Fibroblast of lung (primary cell): ENCODE measurements around the gene BMP7.

Source experiments
- EZH2 ChIP-seq: IDR thresholded peaks from 2 replicates; pipeline ENCODE4 v1.5.1; 2012; ENCODE audit warnings: low read length, control low read depth, mild to moderate bottlenecking; ENCODE audit errors: missing control alignments
- TF ChIP-seq, protein P1 (sequence below), 2 donors: IDR thresholded peaks in 1 of 2; conservative IDR thresholded peaks in 1 of 2; 1 replicate in 1 of 2; 2 replicates in 1 of 2; pipeline ENCODE4 v1.5.1; 2011 to 2012; ENCODE audit warnings: low read length in 2 of 2, control low read depth in 1 of 2, inconsistent platforms in 1 of 2, low read depth in 1 of 2, mild to moderate bottlenecking in 1 of 2

DNA sequence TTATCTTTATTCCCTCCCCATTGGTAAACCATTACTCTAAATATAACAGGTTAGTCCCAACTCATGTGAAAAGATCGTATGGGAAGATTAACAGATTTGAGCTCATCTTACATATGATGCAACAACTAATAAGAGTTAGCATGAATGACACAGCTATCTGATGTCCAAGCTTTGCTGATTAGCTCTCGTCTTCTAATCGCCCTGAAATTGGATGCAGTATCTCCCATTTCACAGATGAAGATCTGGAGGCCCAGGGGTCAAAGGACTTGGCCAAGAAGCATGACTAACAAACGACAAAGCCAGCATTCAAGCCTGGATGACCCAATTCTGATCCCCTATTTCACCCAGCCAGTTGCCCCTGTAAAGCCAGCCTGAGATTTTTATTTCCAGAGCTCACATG, 8.4 kb upstream of the BMP7 start:
- TF ChIP-seq, protein P1, sequence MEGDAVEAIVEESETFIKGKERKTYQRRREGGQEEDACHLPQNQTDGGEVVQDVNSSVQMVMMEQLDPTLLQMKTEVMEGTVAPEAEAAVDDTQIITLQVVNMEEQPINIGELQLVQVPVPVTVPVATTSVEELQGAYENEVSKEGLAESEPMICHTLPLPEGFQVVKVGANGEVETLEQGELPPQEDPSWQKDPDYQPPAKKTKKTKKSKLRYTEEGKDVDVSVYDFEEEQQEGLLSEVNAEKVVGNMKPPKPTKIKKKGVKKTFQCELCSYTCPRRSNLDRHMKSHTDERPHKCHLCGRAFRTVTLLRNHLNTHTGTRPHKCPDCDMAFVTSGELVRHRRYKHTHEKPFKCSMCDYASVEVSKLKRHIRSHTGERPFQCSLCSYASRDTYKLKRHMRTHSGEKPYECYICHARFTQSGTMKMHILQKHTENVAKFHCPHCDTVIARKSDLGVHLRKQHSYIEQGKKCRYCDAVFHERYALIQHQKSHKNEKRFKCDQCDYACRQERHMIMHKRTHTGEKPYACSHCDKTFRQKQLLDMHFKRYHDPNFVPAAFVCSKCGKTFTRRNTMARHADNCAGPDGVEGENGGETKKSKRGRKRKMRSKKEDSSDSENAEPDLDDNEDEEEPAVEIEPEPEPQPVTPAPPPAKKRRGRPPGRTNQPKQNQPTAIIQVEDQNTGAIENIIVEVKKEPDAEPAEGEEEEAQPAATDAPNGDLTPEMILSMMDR (conservative IDR thresholded peaks at IDR 0.05 in 1 of 2, IDR thresholded peaks at IDR 0.05 in 1 of 2; ENCODE audit: low read depth in 1 of 2, low read length in 2 of 2): no peak
- no peak for TF ChIP-seq EZH2
